ENCODE measurements around the gene ZNF133. TPM values are rescaled to one million over a fixed set of nuclear protein-coding genes. Genes with fewer than 3 reads are reported as not detected.

The ZNF133 gene
- total and polyA plus RNA-seq, 2 of the 13 experiments (the other 11 are each of a cell fraction or from before 2014, with no cell fraction given) = 23.5 to 26.7 TPM

- TF ChIP-seq ARID5B (CRISPR knock-in tag; IDR thresholded peaks at IDR 0.05) = peak; percentile 76; the same call in 1 of the 2 replicates
- TF ChIP-seq KDM5A (IDR thresholded peaks at IDR 0.05; ENCODE audit: borderline replicate concordance, low read length) = peak; percentile 68; the same call in 1 of the 2 replicates
- 0 out of 2 replicates have a peak, but pooled peaks have one; percentile 6 for TF ChIP-seq RFXANK (CRISPR knock-in tag; IDR thresholded peaks at IDR 0.05)
- no peak for TF ChIP-seq FOXO1 (CRISPR knock-in tag; IDR thresholded peaks at IDR 0.05)
- no peak for TF ChIP-seq ZNF780A (CRISPR knock-in tag; IDR thresholded peaks at IDR 0.05)
- no peak for TF ChIP-seq NFKBIZ (CRISPR knock-in tag; IDR thresholded peaks at IDR 0.05)
- TF ChIP-seq RXRB (CRISPR knock-in tag; IDR thresholded peaks at IDR 0.05; ENCODE audit: borderline replicate concordance) = peak; percentile 80
- peak; percentile 28 for TF ChIP-seq ZEB1 (IDR thresholded peaks at IDR 0.05; ENCODE audit: insufficient replicate concordance, low read depth)
- TF ChIP-seq GATAD2A (CRISPR knock-in tag; IDR thresholded peaks at IDR 0.05) = peak; percentile 82
- TF ChIP-seq POLR2A (IDR thresholded peaks at IDR 0.05; ENCODE audit: insufficient read depth in 1 of 2, low read depth in 2 of 2, low read length in 2 of 2) = peak in 1 of 2 experiments; percentile 33; a peak in 1 of 4 replicates
- TF ChIP-seq TEF (CRISPR knock-in tag; IDR thresholded peaks at IDR 0.05) = 0 out of 2 replicates have a peak, but pooled peaks have one; percentile 43
- 0 out of 2 replicates have a peak, but pooled peaks have one; percentile 34 for TF ChIP-seq ERF (CRISPR knock-in tag; IDR thresholded peaks at IDR 0.05)
- TF ChIP-seq, protein P1, sequence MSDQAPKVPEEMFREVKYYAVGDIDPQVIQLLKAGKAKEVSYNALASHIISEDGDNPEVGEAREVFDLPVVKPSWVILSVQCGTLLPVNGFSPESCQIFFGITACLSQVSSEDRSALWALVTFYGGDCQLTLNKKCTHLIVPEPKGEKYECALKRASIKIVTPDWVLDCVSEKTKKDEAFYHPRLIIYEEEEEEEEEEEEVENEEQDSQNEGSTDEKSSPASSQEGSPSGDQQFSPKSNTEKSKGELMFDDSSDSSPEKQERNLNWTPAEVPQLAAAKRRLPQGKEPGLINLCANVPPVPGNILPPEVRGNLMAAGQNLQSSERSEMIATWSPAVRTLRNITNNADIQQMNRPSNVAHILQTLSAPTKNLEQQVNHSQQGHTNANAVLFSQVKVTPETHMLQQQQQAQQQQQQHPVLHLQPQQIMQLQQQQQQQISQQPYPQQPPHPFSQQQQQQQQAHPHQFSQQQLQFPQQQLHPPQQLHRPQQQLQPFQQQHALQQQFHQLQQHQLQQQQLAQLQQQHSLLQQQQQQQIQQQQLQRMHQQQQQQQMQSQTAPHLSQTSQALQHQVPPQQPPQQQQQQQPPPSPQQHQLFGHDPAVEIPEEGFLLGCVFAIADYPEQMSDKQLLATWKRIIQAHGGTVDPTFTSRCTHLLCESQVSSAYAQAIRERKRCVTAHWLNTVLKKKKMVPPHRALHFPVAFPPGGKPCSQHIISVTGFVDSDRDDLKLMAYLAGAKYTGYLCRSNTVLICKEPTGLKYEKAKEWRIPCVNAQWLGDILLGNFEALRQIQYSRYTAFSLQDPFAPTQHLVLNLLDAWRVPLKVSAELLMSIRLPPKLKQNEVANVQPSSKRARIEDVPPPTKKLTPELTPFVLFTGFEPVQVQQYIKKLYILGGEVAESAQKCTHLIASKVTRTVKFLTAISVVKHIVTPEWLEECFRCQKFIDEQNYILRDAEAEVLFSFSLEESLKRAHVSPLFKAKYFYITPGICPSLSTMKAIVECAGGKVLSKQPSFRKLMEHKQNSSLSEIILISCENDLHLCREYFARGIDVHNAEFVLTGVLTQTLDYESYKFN (CRISPR knock-in tag; conservative IDR thresholded peaks at IDR 0.05) = peak; percentile 94
- 0 out of 2 replicates have a peak, but pooled peaks have one; percentile 29 for TF ChIP-seq TSC22D2 (CRISPR knock-in tag; IDR thresholded peaks at IDR 0.05; ENCODE audit: borderline replicate concordance)
- TF ChIP-seq CREB1 (IDR thresholded peaks at IDR 0.05) = no peak
- TF ChIP-seq CREB1 (CRISPR knock-in tag; IDR thresholded peaks at IDR 0.05) = 0 out of 2 replicates have a peak, but pooled peaks have one; percentile 41
- TF ChIP-seq MBD4 (IDR thresholded peaks at IDR 0.05; ENCODE audit: borderline replicate concordance, low read length) = no peak
- TF ChIP-seq, protein P2, sequence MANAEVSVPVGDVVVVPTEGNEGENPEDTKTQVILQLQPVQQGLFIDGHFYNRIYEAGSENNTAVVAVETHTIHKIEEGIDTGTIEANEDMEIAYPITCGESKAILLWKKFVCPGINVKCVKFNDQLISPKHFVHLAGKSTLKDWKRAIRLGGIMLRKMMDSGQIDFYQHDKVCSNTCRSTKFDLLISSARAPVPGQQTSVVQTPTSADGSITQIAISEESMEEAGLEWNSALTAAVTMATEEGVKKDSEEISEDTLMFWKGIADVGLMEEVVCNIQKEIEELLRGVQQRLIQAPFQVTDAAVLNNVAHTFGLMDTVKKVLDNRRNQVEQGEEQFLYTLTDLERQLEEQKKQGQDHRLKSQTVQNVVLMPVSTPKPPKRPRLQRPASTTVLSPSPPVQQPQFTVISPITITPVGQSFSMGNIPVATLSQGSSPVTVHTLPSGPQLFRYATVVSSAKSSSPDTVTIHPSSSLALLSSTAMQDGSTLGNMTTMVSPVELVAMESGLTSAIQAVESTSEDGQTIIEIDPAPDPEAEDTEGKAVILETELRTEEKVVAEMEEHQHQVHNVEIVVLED (CRISPR knock-in tag; IDR thresholded peaks at IDR 0.05; ENCODE audit: borderline replicate concordance) = peak; percentile 61; the same call in 1 of the 2 replicates
- TF ChIP-seq RARA (CRISPR knock-in tag; IDR thresholded peaks at IDR 0.05) = peak; percentile 37; the same call in 1 of the 2 replicates
Observed at GRCh38 chr20:18324596-18325089, 36.3 kb downstream of the ZNF133 start (continued).
